ENCODE results near the gene ALG9.
A peak's percentile ranks its signal among the peaks of the same experiment; 100 is the strongest.

ALG9 gene

GRCh38 chr11:111878849-111879636 is 7.7 kb upstream of the ALG9 start, which contains the start of the genes CFAP68 and FDXACB1 (continued):
- TF ChIP-seq SP7 (tag by site-specific recombination; IDR thresholded peaks at IDR 0.05) (peak; percentile 77), ZNF24 (tag by site-specific recombination; IDR thresholded peaks at IDR 0.05) (peak; percentile 67), KLF9 (tag by site-specific recombination; IDR thresholded peaks at IDR 0.05; ENCODE audit: low read depth) (peak; percentile 45), ZNF610 (tag by site-specific recombination; IDR thresholded peaks at IDR 0.05; ENCODE audit: borderline replicate concordance) (peak; percentile 16; the same call in 1 of the 2 replicates), ZBTB8A (tag by site-specific recombination; IDR thresholded peaks at IDR 0.05) (peak; percentile 31; the same call in 1 of the 2 replicates), TRIM28 (IDR thresholded peaks at IDR 0.05; ENCODE audit: borderline replicate concordance, low read length) (peak; percentile 80; the same call in 1 of the 2 replicates), ZNF658 (tag by site-specific recombination; IDR thresholded peaks at IDR 0.05) (no peak), IKZF3 (tag by site-specific recombination; IDR thresholded peaks at IDR 0.05) (peak; percentile 73), ZNF76 (tag by site-specific recombination; IDR thresholded peaks at IDR 0.05; ENCODE audit: borderline replicate concordance, low read depth) (peak; percentile 34; the same call in 1 of the 2 replicates), ZNF600 (tag by site-specific recombination; IDR thresholded peaks at IDR 0.05) (peak; percentile 28; the same call in 1 of the 2 replicates), ZBTB10 (tag by site-specific recombination; IDR thresholded peaks at IDR 0.05) (0 out of 2 replicates have a peak, but pooled peaks have one; percentile 25), ZNF341 (tag by site-specific recombination; IDR thresholded peaks at IDR 0.05; ENCODE audit: low read depth) (peak; percentile 81), ZNF623 (tag by site-specific recombination; IDR thresholded peaks at IDR 0.05) (no peak), ZNF629 (tag by site-specific recombination; IDR thresholded peaks at IDR 0.05) (peak; percentile 100), ZNF518A (tag by site-specific recombination; conservative IDR thresholded peaks at IDR 0.05; ENCODE audit: low read depth) (peak; percentile 80), ZNF768 (tag by site-specific recombination; IDR thresholded peaks at IDR 0.05) (peak; percentile 81; the same call in 1 of the 2 replicates), ZNF18 (tag by site-specific recombination; IDR thresholded peaks at IDR 0.05) (0 out of 2 replicates have a peak, but pooled peaks have one; percentile 18), ZNF335 (tag by site-specific recombination; conservative IDR thresholded peaks at IDR 0.05) (peak; percentile 92), KLF1 (tag by site-specific recombination; IDR thresholded peaks at IDR 0.05) (peak; percentile 56), ZBTB21 (tag by site-specific recombination; IDR thresholded peaks at IDR 0.05) (peak; percentile 99), YY2 (tag by site-specific recombination; IDR thresholded peaks at IDR 0.05) (peak; percentile 69), GLIS1 (tag by site-specific recombination; IDR thresholded peaks at IDR 0.05) (peak; percentile 73), TCF7L2 (IDR thresholded peaks at IDR 0.05; ENCODE audit: borderline replicate concordance, low read depth, low read length) (peak; percentile 98)
- TF ChIP-seq, protein P1, sequence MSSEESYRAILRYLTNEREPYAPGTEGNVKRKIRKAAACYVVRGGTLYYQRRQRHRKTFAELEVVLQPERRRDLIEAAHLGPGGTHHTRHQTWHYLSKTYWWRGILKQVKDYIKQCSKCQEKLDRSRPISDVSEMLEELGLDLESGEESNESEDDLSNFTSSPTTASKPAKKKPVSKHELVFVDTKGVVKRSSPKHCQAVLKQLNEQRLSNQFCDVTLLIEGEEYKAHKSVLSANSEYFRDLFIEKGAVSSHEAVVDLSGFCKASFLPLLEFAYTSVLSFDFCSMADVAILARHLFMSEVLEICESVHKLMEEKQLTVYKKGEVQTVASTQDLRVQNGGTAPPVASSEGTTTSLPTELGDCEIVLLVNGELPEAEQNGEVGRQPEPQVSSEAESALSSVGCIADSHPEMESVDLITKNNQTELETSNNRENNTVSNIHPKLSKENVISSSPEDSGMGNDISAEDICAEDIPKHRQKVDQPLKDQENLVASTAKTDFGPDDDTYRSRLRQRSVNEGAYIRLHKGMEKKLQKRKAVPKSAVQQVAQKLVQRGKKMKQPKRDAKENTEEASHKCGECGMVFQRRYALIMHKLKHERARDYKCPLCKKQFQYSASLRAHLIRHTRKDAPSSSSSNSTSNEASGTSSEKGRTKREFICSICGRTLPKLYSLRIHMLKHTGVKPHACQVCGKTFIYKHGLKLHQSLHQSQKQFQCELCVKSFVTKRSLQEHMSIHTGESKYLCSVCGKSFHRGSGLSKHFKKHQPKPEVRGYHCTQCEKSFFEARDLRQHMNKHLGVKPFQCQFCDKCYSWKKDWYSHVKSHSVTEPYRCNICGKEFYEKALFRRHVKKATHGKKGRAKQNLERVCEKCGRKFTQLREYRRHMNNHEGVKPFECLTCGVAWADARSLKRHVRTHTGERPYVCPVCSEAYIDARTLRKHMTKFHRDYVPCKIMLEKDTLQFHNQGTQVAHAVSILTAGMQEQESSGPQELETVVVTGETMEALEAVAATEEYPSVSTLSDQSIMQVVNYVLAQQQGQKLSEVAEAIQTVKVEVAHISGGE (tag by site-specific recombination; conservative IDR thresholded peaks at IDR 0.05; ENCODE audit: low read depth), result peak; percentile 95
- TF ChIP-seq, protein P2, sequence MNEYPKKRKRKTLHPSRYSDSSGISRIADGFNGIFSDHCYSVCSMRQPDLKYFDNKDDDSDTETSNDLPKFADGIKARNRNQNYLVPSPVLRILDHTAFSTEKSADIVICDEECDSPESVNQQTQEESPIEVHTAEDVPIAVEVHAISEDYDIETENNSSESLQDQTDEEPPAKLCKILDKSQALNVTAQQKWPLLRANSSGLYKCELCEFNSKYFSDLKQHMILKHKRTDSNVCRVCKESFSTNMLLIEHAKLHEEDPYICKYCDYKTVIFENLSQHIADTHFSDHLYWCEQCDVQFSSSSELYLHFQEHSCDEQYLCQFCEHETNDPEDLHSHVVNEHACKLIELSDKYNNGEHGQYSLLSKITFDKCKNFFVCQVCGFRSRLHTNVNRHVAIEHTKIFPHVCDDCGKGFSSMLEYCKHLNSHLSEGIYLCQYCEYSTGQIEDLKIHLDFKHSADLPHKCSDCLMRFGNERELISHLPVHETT (tag by site-specific recombination; IDR thresholded peaks at IDR 0.05), result peak; percentile 94

Measured in HEK293 (cell line).